GM12873 (cell line): ENCODE data around the gene ZFPM1.

Experiments
- CTCF ChIP-seq: IDR thresholded peaks from 2 replicates; pipeline ENCODE4 v1.5.1; 2012; ENCODE audit warnings: low read depth, mild to moderate bottlenecking, moderate library complexity, low read length, control low read depth; ENCODE audit not compliant: insufficient read depth; ENCODE audit errors: missing control alignments

Gene ZFPM1

GRCh38 chr16:88441460-88441859 lies 11.6 kb upstream of the ZFPM1 start:
- no peak for TF ChIP-seq CTCF

- TF ChIP-seq CTCF: no peak
These were observed 10.7 kb upstream of the ZFPM1 start for GRCh38 chr16:88442383-88442726.

- peak; percentile 91 for TF ChIP-seq CTCF
These were observed 10.1 kb upstream of the ZFPM1 start for GRCh38 chr16:88442727-88443576.

GRCh38 chr16:88444826-88445582 lies 8.1 kb upstream of the ZFPM1 start:
- no peak for TF ChIP-seq CTCF

- no peak for TF ChIP-seq CTCF
These were observed 7.5 kb upstream of the ZFPM1 start for GRCh38 chr16:88445583-88445960.

GRCh38 chr16:88446061-88446460 lies 7.0 kb upstream of the ZFPM1 start:
- TF ChIP-seq CTCF: no peak

GRCh38 chr16:88446736-88447135 lies 6.3 kb upstream of the ZFPM1 start:
- TF ChIP-seq CTCF: no peak
